DND-41 (cell line): Measurements from ENCODE around the gene CELF1.

Experiments
- ATAC-seq: fragments of 200-7000 bp; cut with Tn5 transposase; 3 replicates; pipeline ENCODE4 v1.9.1; 2021; ENCODE audit warnings: low read depth; ENCODE audit not compliant: insufficient read depth
- DNase-seq: peaks from one replicate; pipeline ENCODE4 v3.0.0-alpha.2; 2020
- H2AFZ ChIP-seq: 2 replicates; pipeline ENCODE4 v1.6.0; 2012; ENCODE audit warnings: low read depth, low read length
- H3K27ac ChIP-seq: 2 replicates; pipeline ENCODE4 v1.5.1; 2012; ENCODE audit warnings: low read length, inconsistent platforms
- H3K27me3 ChIP-seq: fragments of 200-600 bp; sonication (generic); 2 replicates; pipeline ENCODE4 v1.6.0; 2012; ENCODE audit warnings: low read length, mild to moderate bottlenecking, inconsistent platforms; ENCODE audit not compliant: insufficient read depth, poor library complexity
- H3K36me3 ChIP-seq: 2 replicates; pipeline ENCODE4 v1.5.1; 2012; ENCODE audit warnings: low read length, inconsistent platforms; ENCODE audit not compliant: insufficient read depth
- H3K4me1 ChIP-seq: 2 replicates; pipeline ENCODE4 v1.5.1; 2012; ENCODE audit warnings: mild to moderate bottlenecking, low read length; ENCODE audit not compliant: insufficient read depth
- H3K4me2 ChIP-seq: 2 replicates; pipeline ENCODE4 v1.6.0; 2012; ENCODE audit warnings: mild to moderate bottlenecking, moderate library complexity, low read length, inconsistent platforms; ENCODE audit not compliant: insufficient read depth
- H3K4me3 ChIP-seq, 2 experiments: fragments of 200-600 bp in 1 of 2; shearing (Covaris generic) in 1 of 2; 2 replicates each; pipeline ENCODE4 v1.5.1; 2012 to 2016; ENCODE audit warnings: inconsistent platforms in 2 of 2, low read length in 2 of 2, mild to moderate bottlenecking in 2 of 2, low read depth in 1 of 2, moderate library complexity in 1 of 2
- H3K79me2 ChIP-seq: 2 replicates; pipeline ENCODE4 v1.6.0; 2012; ENCODE audit warnings: low read length, inconsistent platforms; ENCODE audit not compliant: insufficient read depth
- H3K9ac ChIP-seq: 2 replicates; pipeline ENCODE4 v1.6.0; 2012; ENCODE audit warnings: low read depth, mild to moderate bottlenecking, inconsistent platforms, low read length, moderate library complexity
- H3K9me3 ChIP-seq: 2 replicates; pipeline ENCODE4 v1.5.1; 2012; ENCODE audit warnings: low read length, moderate library complexity, mild to moderate bottlenecking, inconsistent platforms; ENCODE audit not compliant: insufficient read depth, severe bottlenecking
- H4K20me1 ChIP-seq: 2 replicates; pipeline ENCODE4 v1.6.0; 2012; ENCODE audit warnings: low read length; ENCODE audit not compliant: insufficient read depth
- CTCF ChIP-seq: IDR thresholded peaks from 2 replicates; pipeline ENCODE4 v1.5.1; 2012; ENCODE audit warnings: borderline replicate concordance, low read length, moderate library complexity, mild to moderate bottlenecking; ENCODE audit not compliant: poor library complexity, severe bottlenecking; ENCODE audit errors: extremely low read depth
- EZH2 ChIP-seq: IDR thresholded peaks from 3 replicates; pipeline ENCODE4 v1.6.1; 2012; ENCODE audit warnings: borderline replicate concordance, low read depth, mild to moderate bottlenecking, moderate library complexity, low read length, inconsistent platforms; ENCODE audit not compliant: severe bottlenecking

The CELF1 gene

DNA sequence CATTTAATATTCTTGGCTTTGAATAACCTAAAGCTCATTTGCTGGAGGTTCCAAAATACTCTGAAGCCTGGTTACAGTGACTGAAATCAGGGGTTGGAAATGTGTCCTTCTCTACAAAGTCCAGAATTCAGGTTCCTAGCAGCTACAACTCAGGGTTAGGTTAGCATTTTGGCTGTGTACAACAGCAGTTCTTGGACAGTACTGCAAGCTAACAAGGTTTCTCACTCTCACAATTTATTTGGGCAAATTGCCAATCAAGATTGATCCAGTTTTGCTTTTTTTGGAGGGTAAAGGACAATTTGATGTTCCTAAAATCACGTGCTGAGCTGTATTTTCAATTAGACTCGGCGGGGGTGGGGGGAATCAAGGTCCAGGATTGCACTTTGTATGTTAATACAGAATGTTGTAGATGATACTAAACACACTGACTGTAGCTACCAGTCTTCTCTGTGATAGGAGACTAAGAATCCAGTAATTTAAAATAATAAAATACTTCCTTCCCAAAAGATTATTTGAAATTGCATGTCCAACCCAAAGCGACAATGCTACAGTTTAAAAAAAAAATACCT is 54.3 kb downstream of the CELF1 start:
- Histone ChIP-seq H3K4me1 (no peaks in the 10 kb centered on the region), H3K27me3 (no peaks in the 10 kb centered on the region), H3K9ac (no peak overlapping the region), H2AFZ (no peak overlapping the region), H3K79me2 (peaks cover 99% of the 10 kb centered on the region), H4K20me1 (peaks cover 86% of the 10 kb centered on the region), H3K4me2 (no peak overlapping the region), H3K9me3 (no peaks in the 10 kb centered on the region), H3K27ac (no peak overlapping the region), H3K4me3 (no peak overlapping the region), H3K36me3 (peaks cover 67% of the 10 kb centered on the region)
- TF ChIP-seq CTCF = no peak
- no peak for TF ChIP-seq EZH2
- DNase-seq (no peak), ATAC-seq (no peak)

DNA sequence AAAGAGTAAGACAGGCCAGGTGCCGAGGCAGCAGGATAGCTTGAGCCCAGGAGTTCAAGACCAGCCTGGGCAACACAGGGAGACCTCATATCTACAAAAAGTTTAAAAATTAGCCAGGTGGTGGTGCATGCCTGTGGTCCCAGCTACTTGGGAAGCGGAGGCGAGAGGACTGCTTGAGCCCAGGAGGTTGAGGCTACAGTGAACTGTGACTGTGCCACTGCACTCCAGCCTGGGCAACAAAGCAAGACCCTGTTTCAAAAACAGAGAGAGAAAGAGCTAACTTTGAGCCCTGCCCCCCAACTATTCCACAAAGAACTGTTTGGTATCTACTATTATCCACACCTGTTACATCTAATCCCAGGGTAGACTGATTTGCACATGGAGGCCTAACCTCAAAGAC is 54.8 kb downstream of the CELF1 start:
- no peaks in the 10 kb centered on the region for H3K27me3 ChIP-seq
- no peak overlapping the region for H3K27ac ChIP-seq
- no peak overlapping the region for H3K4me2 ChIP-seq
- H3K4me1 ChIP-seq = no peaks in the 10 kb centered on the region
- DNase-seq (no peak), ATAC-seq (no peak)
- H4K20me1 ChIP-seq = peaks cover 82% of the 10 kb centered on the region
- TF ChIP-seq CTCF (no peak), EZH2 (no peak)
- no peak overlapping the region for H3K4me3 ChIP-seq
- peaks cover 70% of the 10 kb centered on the region for H3K36me3 ChIP-seq
- peaks cover 99% of the 10 kb centered on the region for H3K79me2 ChIP-seq
- no peaks in the 10 kb centered on the region for H3K9me3 ChIP-seq
- H3K9ac ChIP-seq = no peak overlapping the region
- H2AFZ ChIP-seq = no peak overlapping the region

- H3K4me3 ChIP-seq = no peak overlapping the region
- no peak overlapping the region for H2AFZ ChIP-seq
- H4K20me1 ChIP-seq = peaks cover 86% of the 10 kb centered on the region
- no peaks in the 10 kb centered on the region for H3K9me3 ChIP-seq
- H3K4me1 ChIP-seq = no peaks in the 10 kb centered on the region
- peaks cover 82% of the 10 kb centered on the region for H3K36me3 ChIP-seq
- H3K9ac ChIP-seq = no peak overlapping the region
- H3K4me2 ChIP-seq = no peak overlapping the region
- H3K27ac ChIP-seq = no peak overlapping the region
- H3K27me3 ChIP-seq = no peaks in the 10 kb centered on the region
- no peak for DNase-seq
- TF ChIP-seq EZH2 = no peak
- TF ChIP-seq CTCF = no peak
- peaks cover 100% of the 10 kb centered on the region for H3K79me2 ChIP-seq
- no peak for ATAC-seq
These were observed 56.1 kb downstream of the CELF1 start for GRCh38 chr11:47496808-47497207.

GRCh38 chr11:47495856-47496217 is 57.1 kb downstream of the CELF1 start:
- H2AFZ ChIP-seq = no peak overlapping the region
- TF ChIP-seq CTCF = no peak
- no peak for TF ChIP-seq EZH2
- no peak overlapping the region for H3K4me2 ChIP-seq
- H3K79me2 ChIP-seq = peaks cover 99% of the 10 kb centered on the region
- peaks cover 82% of the 10 kb centered on the region for H3K36me3 ChIP-seq
- H3K27ac ChIP-seq = no peak overlapping the region
- ATAC-seq (no peak), DNase-seq (no peak)
- no peaks in the 10 kb centered on the region for H3K9me3 ChIP-seq
- H3K4me1 ChIP-seq = no peaks in the 10 kb centered on the region
- H3K27me3 ChIP-seq = no peaks in the 10 kb centered on the region
- no peak overlapping the region for H3K4me3 ChIP-seq
- peaks cover 86% of the 10 kb centered on the region for H4K20me1 ChIP-seq
- no peak overlapping the region for H3K9ac ChIP-seq
